Smooth muscle cell of the coronary artery (primary cell): Measurements from ENCODE around the gene GEMIN5. TPM values are rescaled to one million over a fixed set of nuclear protein-coding genes. Genes with fewer than 3 reads are reported as not detected.

ENCODE experiments used
- total RNA-seq: library from RNA; depleted of rRNA; stranded (reverse); fragments of >200 nt; gene quantifications from 2 replicates; pipeline ENCODE4 v1.2.3, GENCODE V29; 2014; ENCODE audit warnings: low replicate concordance

Gene GEMIN5, protein sequence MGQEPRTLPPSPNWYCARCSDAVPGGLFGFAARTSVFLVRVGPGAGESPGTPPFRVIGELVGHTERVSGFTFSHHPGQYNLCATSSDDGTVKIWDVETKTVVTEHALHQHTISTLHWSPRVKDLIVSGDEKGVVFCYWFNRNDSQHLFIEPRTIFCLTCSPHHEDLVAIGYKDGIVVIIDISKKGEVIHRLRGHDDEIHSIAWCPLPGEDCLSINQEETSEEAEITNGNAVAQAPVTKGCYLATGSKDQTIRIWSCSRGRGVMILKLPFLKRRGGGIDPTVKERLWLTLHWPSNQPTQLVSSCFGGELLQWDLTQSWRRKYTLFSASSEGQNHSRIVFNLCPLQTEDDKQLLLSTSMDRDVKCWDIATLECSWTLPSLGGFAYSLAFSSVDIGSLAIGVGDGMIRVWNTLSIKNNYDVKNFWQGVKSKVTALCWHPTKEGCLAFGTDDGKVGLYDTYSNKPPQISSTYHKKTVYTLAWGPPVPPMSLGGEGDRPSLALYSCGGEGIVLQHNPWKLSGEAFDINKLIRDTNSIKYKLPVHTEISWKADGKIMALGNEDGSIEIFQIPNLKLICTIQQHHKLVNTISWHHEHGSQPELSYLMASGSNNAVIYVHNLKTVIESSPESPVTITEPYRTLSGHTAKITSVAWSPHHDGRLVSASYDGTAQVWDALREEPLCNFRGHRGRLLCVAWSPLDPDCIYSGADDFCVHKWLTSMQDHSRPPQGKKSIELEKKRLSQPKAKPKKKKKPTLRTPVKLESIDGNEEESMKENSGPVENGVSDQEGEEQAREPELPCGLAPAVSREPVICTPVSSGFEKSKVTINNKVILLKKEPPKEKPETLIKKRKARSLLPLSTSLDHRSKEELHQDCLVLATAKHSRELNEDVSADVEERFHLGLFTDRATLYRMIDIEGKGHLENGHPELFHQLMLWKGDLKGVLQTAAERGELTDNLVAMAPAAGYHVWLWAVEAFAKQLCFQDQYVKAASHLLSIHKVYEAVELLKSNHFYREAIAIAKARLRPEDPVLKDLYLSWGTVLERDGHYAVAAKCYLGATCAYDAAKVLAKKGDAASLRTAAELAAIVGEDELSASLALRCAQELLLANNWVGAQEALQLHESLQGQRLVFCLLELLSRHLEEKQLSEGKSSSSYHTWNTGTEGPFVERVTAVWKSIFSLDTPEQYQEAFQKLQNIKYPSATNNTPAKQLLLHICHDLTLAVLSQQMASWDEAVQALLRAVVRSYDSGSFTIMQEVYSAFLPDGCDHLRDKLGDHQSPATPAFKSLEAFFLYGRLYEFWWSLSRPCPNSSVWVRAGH (N-terminal part only)
- total RNA-seq = 8.1 and 11.2 TPM in 2 replicates

DNA sequence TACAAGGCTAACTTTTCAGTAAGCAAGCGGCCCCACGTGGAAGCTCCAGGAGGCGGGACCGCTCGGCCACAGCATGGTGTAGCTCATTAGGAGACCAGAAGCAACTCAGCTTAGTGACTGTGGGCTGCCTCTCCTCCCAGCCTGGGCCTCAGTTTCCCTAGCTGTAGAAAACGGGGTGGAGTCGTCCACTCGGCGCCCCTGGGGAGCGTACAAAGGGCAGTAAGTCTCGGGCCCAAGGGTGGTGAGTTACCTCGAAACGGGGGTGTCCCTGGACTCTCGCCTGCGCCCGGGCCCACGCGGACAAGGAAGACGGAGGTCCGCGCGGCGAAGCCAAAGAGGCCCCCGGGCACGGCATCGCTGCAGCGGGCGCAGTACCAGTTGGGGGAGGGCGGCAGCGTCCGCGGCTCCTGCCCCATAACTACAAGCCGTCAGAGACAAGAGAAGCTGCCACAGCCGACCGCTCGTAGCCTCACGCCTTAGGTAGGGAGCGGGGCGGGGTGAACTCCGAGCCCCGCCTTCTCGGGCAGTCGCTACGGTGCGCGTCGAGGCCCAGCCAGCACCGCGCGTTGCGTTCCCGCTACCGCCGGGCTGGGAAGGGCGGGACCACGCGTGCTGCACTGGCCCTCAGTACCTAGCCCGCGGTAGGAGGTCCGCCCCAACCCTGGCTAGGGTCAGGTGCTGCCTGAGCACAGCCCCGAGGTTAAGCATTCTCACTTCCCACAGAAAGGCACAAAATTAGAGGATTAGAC is at the start of gene GEMIN5:
Gene GEMIN5, minus strand, starts transcription at position 494 of the 749 bp plus-strand sequence. Its CDS starts 78 bp downstream, at position 416.

DNA sequence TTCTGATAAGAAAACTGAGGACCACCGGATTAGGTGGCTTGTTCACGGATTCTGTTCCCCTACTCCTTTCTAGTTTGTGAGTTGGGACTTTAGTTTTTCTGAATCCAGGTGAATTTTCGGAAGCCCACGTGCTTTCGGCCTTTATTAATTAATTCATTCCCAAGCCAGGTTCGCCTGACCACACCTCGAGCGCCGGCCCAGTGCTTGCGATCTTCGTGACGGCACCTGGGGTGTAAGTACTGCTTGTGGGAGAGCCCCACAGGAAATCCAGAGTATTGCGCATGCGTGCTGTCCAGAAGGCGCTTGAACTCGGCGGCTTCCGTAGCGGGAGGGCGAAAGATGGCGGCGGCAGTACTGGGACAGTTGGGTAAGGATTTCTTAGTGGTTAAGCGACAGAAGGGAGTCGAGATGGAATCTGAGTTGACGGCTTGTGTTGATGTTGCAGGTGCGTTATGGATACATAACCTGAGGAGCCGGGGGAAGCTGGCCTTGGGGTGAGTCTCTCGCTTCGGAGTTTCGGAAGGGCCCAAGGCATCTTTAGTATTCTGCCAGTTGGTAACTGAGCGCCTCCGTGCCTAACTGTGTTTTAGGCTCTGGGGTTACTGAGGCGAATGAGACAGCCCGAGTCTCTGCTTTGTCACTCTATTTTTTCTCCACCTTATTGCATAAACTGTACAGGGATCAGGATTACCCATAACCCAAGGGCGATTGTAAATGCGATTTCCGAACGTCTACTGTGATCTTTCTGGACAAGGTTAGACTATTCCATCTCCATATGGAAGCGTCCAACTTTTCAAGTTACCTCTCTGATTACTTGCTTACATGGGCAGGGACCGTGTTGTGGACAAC is 3.0 kb upstream of the GEMIN5 start, which contains the start of gene MRPL22:
Gene MRPL22, plus strand, starts transcription at position 302 of the 849 bp plus-strand sequence. Its CDS starts 38 bp downstream, at position 340.

DNA sequence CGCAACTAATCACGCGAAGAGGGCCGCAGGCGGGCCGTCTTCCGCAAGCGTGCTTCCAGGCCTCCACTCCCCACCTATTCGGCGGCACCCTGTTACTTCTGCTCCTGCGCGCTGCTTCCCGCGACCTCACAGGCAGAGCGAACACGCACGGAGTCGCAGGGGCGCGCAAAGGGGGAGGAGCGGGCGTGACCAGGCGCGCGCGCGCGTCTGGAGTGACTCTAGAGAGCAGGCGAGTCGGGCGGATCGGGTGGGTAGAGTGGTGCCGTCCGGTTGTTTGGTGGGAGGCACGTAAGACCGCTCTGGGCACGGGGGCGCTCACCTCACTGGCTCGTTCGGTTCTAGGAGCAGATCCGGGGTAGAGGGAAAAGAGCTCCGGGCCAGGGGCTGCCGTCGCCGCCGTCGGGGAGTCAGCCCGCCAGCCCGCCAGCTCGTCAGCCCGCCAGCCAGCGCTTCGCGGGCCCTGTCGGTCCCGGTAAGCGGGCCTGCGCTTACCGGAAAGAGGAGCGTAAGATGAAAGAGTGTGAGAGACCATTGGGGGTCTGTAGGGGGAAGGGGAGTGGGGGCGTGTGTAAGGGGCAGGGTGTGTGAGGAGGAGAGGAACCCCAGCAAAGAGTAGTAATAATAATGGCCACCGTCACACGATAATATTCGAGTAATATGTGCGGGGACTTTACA is 79.6 kb downstream of the GEMIN5 start, which contains the start of gene CNOT8:
Gene CNOT8, plus strand, starts transcription at position 331 of the 675 bp plus-strand sequence. CDS start 4,652 bp downstream, outside the sequence.

DNA sequence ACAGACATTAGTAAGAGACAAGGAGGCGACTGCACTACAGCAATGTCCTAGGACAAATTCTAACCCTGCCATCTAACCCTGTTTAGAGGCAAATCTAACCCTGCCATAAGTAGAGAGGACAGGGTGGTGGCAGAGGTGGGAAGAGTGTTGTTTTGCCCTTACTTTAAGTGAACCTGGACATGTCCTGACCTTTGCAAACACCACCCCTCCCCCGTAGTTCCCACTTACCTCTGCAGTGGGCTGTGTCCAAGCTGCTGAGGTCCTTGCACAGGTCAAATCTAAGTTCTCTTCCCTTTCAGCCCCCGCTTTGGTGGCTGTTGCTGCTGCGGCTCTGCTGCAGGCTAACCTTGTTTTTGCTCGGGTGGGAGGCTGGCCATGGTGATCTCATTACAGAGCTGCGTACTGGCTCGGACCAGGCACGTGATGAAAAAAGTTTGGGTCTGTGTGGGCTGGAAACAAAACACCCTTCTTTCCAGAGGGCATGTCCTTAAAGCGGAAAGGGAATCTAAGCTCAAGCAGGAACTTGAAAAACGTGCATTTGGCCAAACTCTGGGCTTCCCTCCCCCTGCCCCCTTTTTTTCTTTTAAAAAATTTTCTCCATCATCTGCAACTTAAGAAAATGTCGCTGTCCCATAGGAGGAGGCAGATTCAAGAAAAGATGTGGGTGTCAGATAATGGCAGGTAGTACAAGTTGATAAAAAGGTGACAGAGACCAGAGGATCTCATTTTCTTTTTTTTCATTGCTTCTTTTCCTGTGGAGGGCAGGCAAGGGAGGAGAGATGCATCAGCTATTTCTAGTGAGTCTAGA is 87.6 kb downstream of the GEMIN5 start, which contains the start of gene FAXDC2:
Gene FAXDC2, minus strand, starts transcription at position 349 of the 808 bp plus-strand sequence. CDS start 12,425 bp downstream, outside the sequence.

Other genes starting within 250 kb of the GEMIN5 start
- 22.1 and 32.8 TPM in 2 replicates for gene LARP1, start 182.8 kb downstream of the GEMIN5 start, total RNA-seq
- gene FAXDC2, start 87.6 kb downstream of the GEMIN5 start, total RNA-seq = 2.0 and 12.3 TPM in 2 replicates
- gene CNOT8, start 79.6 kb downstream of the GEMIN5 start, total RNA-seq = 30.7 and 41.1 TPM in 2 replicates
- gene MRPL22, start 2.9 kb upstream of the GEMIN5 start, total RNA-seq = 17.0 and 21.8 TPM in 2 replicates
- gene KIF4B, start 75.5 kb upstream of the GEMIN5 start, total RNA-seq = not detected in 2 replicates